Measurements from ENCODE around the gene EXOC2. TPM values are rescaled to one million over a fixed set of nuclear protein-coding genes. Genes with fewer than 3 reads are reported as not detected.

The EXOC2 gene
- total RNA-seq, 2 donors from 2014 or later, result 17.2 to 24.1 TPM

GRCh38 chr6:626236-626635 lies 66.7 kb downstream of the EXOC2 start:
- no peak for DNase-seq (ENCODE audit: low spot score)
- TF ChIP-seq, protein P1, sequence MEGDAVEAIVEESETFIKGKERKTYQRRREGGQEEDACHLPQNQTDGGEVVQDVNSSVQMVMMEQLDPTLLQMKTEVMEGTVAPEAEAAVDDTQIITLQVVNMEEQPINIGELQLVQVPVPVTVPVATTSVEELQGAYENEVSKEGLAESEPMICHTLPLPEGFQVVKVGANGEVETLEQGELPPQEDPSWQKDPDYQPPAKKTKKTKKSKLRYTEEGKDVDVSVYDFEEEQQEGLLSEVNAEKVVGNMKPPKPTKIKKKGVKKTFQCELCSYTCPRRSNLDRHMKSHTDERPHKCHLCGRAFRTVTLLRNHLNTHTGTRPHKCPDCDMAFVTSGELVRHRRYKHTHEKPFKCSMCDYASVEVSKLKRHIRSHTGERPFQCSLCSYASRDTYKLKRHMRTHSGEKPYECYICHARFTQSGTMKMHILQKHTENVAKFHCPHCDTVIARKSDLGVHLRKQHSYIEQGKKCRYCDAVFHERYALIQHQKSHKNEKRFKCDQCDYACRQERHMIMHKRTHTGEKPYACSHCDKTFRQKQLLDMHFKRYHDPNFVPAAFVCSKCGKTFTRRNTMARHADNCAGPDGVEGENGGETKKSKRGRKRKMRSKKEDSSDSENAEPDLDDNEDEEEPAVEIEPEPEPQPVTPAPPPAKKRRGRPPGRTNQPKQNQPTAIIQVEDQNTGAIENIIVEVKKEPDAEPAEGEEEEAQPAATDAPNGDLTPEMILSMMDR (IDR thresholded peaks at IDR 0.05), result no peak
- Histone ChIP-seq H3K9me3 (no peaks in the 10 kb centered on the region), H3K36me3 (no peaks in the 10 kb centered on the region), H3K27me3 (replicated peaks; ENCODE audit: insufficient read depth) (no peaks in the 10 kb centered on the region), H3K4me1 (ENCODE audit: control insufficient read depth in 1 of 2, low read depth in 2 of 2) (no peaks in the 10 kb centered on the region), H3K4me3 (no peak overlapping the region), H3K27ac (no peak overlapping the region)
- no peak for ATAC-seq (ENCODE audit: insufficient number of reproducible peaks, low FRiP score, low read depth)

GRCh38 chr6:624979-625378 lies 68.0 kb downstream of the EXOC2 start:
- Histone ChIP-seq H3K4me3 (no peak overlapping the region), H3K27ac (no peak overlapping the region), H3K9me3 (no peaks in the 10 kb centered on the region), H3K36me3 (no peaks in the 10 kb centered on the region), H3K4me1 (ENCODE audit: control insufficient read depth in 1 of 2, low read depth in 2 of 2) (no peaks in the 10 kb centered on the region), H3K27me3 (replicated peaks; ENCODE audit: insufficient read depth) (no peaks in the 10 kb centered on the region)
- ATAC-seq (ENCODE audit: insufficient number of reproducible peaks, low FRiP score, low read depth) (no peak), DNase-seq (ENCODE audit: low spot score) (no peak)
- TF ChIP-seq, protein P1 (IDR thresholded peaks at IDR 0.05), result no peak

- H3K27ac ChIP-seq, result no peak overlapping the region
- no peaks in the 10 kb centered on the region for H3K27me3 ChIP-seq (replicated peaks; ENCODE audit: insufficient read depth)
- ATAC-seq (ENCODE audit: insufficient number of reproducible peaks, low FRiP score, low read depth) (no peak), DNase-seq (ENCODE audit: low spot score) (no peak)
- no peak overlapping the region for H3K4me3 ChIP-seq
- H3K9me3 ChIP-seq, result no peaks in the 10 kb centered on the region
- H3K4me1 ChIP-seq (ENCODE audit: control insufficient read depth in 1 of 2, low read depth in 2 of 2), result no peaks in the 10 kb centered on the region
- peaks cover 1% of the 10 kb centered on the region for H3K36me3 ChIP-seq
- TF ChIP-seq, protein P1 (IDR thresholded peaks at IDR 0.05), result no peak
Observed at GRCh38 chr6:622462-622861, 70.5 kb downstream of the EXOC2 start.

- H3K4me3 ChIP-seq, result no peak overlapping the region
- H3K36me3 ChIP-seq, result peaks cover 6% of the 10 kb centered on the region
- H3K27me3 ChIP-seq (replicated peaks; ENCODE audit: insufficient read depth), result no peaks in the 10 kb centered on the region
- H3K9me3 ChIP-seq, result no peaks in the 10 kb centered on the region
- DNase-seq (ENCODE audit: low spot score), result no peak
- no peak for ATAC-seq (ENCODE audit: insufficient number of reproducible peaks, low FRiP score, low read depth)
- H3K4me1 ChIP-seq (ENCODE audit: control insufficient read depth in 1 of 2, low read depth in 2 of 2), result no peaks in the 10 kb centered on the region
- TF ChIP-seq, protein P1 (IDR thresholded peaks at IDR 0.05), result no peak
- H3K27ac ChIP-seq, result no peak overlapping the region
Observed at GRCh38 chr6:621931-622330, 71.0 kb downstream of the EXOC2 start.

DNA sequence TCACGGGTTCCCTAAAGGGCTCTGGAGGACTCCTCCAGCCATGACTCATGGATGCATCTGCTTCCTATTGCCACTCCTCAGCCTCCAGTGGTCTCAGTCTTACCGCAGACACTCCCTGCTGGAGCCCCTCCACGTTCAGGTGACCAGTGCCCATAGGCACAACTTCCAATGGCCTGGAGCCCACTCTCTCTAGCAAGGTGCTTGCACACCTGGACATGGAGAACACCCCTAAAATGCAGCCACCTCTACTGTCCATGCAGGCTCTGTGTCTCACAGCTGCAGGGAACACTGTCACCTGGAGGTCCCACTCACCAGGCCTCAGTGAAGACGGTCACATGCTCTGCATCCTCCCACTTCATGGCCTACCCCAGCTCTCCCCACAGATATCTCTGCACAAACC lies 72.0 kb downstream of the EXOC2 start:
- Histone ChIP-seq H3K36me3 (peaks cover 6% of the 10 kb centered on the region), H3K4me3 (no peak overlapping the region), H3K4me1 (ENCODE audit: control insufficient read depth in 1 of 2, low read depth in 2 of 2) (no peaks in the 10 kb centered on the region), H3K27ac (no peak overlapping the region), H3K27me3 (replicated peaks; ENCODE audit: insufficient read depth) (no peaks in the 10 kb centered on the region), H3K9me3 (no peaks in the 10 kb centered on the region)
- TF ChIP-seq, protein P1 (IDR thresholded peaks at IDR 0.05), result no peak
- ATAC-seq (ENCODE audit: insufficient number of reproducible peaks, low FRiP score, low read depth) (no peak), DNase-seq (ENCODE audit: low spot score) (no peak)
